AML-193 (cell line): ENCODE results near the gene KIRREL2.
"Not testable (repeated sequence)": the region's sequence is repeated elsewhere in the genome, so short reads cannot be mapped to it uniquely, and the experiment has no call there.

Source experiments
- DNase-seq, 2 experiments: peaks; one replicate each; lab custom pipeline; 2025; lab: John Stamatoyannopoulos, UW

The KIRREL2 gene

GRCh38 chr19:35870124-35870736 lies 13.5 kb downstream of the KIRREL2 start:
- not testable (repeated sequence) for DNase-seq

GRCh38 chr19:35870798-35871197 lies 14.1 kb downstream of the KIRREL2 start:
- DNase-seq, result no peak

- DNase-seq, result no peak
Measured at GRCh38 chr19:35871611-35872010, 14.9 kb downstream of the KIRREL2 start.

DNA sequence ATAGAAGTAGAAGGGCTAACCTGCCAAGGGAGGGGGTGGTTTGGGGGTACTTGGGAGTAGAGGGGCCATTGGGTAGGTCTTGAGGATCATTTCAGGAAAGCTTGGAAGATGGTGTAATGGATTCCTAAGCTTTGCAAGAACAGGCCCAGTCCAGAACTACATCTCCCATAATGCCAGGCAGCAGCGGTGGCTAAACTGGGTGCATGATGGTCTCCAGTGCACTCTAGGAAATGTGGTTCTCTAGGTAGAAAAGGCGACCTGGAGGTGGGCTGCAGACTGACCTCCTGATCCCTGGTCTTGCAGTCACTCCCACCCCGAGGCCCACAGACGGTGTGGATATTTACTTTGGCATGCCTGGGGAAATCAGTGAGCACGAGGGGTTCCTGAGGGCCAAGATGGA lies 15.5 kb downstream of the KIRREL2 start:
- no peak for DNase-seq

DNA sequence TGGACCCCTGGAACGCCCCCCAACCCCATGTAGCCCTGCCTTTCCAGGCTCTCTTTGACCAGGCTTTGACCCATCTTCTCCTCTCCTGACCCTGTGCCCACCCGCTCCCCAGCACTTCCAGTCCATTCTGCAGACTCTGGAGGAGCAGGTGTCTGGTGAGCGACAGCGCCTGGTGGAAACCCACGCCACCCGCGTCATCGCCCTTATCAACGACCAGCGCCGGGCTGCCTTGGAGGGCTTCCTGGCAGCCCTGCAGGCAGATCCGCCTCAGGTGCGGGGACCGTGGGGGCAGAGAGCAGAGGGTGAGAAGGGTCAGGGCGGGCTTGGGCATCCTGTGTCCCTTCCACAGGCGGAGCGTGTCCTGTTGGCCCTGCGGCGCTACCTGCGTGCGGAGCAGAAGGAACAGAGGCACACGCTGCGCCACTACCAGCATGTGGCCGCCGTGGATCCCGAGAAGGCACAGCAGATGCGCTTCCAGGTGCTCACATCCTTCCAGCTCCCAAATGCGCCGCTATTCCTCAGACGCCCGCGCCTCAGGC lies 17.8 kb downstream of the KIRREL2 start:
- no peak for DNase-seq

DNA sequence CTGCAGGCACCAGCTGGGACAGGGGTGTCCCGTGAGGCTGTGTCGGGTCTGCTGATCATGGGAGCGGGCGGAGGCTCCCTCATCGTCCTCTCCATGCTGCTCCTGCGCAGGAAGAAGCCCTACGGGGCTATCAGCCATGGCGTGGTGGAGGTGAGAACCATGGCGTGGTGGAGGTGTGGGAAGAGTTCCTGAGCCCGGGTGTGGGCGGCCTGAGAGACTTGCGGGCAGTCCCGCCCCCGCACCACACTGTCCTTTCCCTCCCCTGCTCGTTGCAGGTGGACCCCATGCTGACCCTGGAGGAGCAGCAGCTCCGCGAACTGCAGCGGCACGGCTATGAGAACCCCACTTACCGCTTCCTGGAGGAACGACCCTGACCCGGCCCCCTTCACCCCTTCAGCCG lies 22.4 kb downstream of the KIRREL2 start:
- no peak for DNase-seq

DNA sequence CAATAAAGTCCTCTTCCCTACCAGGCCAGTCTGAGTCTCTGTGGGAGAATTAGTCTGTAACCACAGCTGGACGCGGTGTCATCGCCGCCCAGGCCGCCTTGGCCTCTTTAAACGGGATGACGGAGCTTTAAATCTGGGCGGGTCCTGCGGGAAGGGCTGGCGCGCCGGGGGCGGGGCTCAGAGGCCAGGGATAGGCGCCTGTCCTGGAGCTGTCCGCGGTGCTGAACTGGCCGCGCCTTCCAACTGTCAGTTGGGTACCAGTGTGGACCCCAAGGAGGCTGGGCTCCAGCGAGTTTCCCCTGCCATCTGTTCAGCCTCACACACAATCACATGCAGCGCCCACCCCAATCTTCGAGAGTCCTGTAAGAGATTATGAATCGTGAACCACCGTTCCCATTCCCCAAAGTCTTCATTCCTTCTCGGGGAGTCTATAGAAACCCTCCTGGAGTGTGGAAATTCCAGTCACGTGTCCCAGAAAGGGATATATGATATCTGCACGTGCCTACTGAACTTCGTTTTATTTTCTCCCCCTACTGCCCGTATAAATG lies 23.1 kb downstream of the KIRREL2 start:
- peak; percentile 82 to 85 for DNase-seq

DNA sequence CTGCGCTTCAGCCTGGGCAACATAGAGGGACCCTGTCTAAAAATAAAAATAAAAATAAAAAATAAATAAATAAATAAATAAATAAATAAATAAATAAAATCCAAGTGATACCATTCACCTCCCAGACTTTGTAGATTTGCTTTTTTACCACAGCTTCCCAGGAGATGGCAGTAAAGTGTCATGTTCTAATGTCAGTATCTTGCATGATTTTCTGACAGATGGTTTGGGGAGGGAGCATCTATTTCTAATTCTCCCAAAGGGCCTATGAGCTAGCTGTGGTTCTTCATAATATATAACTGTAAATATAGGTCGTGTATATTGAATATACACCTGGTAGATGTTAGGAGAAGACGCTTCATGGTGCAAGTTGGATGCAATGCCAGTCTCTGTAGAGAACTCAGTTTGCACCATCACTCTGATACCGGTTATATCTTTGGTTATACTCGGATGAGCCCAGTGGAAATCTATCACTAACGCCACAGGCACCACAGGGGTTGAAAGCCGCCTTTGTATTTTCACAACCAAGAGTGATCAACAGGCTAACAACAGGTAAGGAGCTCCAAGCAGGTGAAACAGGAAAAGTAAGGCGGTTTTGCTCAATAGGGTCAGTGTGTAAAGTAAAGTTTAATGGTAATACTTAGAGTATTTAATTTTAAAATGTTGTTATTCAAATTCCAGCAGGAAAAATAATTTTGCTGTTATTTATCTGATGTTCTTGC lies 25.6 kb downstream of the KIRREL2 start:
- peak; percentile 66 to 73 for DNase-seq

DNA sequence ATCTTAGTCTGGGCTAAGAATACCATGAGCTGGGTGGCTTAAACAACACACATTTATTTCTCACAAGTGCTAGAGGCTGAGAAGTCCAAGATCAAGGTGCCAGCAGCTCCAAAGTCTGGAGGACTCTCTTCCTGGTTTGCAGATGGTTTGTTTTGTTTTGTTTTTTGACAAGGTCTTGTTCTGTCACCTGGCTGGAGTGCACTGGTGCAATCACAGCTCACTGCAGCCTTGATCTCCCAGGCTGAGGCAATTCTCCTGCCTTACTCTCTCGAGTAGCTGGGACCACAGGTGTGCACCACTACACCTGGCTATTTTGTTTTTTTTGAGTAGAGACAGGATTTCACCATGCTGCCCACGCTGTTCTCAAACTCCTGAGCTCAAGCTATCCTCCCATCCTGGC lies 27.2 kb downstream of the KIRREL2 start:
- no peak for DNase-seq

- DNase-seq, result no peak
Measured at GRCh38 chr19:35885225-35885738, 28.6 kb downstream of the KIRREL2 start.

- DNase-seq, result no peak
Measured at GRCh38 chr19:35885904-35886303, 29.2 kb downstream of the KIRREL2 start.

GRCh38 chr19:35887197-35887596 lies 30.5 kb downstream of the KIRREL2 start:
- no peak for DNase-seq

- DNase-seq, result no peak
Measured at GRCh38 chr19:35888398-35888797, 31.7 kb downstream of the KIRREL2 start.

GRCh38 chr19:35889370-35890112 lies 32.8 kb downstream of the KIRREL2 start:
- DNase-seq, result no peak

DNA sequence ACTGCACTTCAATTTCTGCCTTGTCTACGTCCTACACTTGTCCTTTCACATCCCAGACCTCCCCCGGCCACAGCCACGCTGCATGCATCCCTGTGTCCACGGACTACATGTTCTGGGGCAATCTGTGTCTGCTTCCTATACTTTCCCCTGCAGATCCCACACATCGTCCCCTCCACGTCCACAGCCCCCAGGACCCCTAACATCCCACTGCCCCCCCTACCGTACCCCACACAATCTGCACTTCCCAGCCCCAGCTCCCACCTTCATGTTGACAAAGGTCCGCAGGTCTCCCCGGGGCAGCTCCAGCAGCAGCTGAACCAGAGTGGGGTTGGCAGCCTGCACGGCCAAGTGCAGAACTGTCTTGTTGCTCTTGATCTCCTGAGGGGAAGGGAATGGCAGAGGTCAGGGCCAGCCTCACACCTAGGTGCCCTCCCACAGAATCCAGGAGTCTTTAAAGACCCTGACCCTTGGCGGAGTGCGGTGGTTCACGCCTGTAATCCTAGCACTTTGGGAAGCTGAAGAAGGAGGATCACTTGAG lies 33.5 kb downstream of the KIRREL2 start:
- no peak for DNase-seq

DNA sequence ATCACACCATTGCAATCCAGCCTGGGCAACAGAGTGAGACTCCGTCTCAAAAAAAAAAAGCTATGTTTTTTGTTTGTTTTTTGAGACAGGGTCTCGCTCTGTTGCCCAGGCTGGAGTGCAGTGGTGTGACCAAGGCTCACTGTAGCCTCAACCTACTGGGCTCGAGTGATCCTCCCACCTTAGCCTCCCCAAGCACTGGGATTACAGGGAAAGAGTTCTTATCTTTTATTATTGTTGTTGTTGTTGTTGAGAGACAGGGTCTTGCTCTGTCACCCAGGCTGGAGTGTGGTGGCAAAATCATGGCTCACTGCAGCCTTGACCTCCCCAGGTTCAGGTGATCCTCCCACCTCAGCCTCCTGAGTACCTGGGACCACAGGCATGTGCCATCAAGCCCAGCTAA lies 35.1 kb downstream of the KIRREL2 start:
- not testable (repeated sequence) for DNase-seq

DNA sequence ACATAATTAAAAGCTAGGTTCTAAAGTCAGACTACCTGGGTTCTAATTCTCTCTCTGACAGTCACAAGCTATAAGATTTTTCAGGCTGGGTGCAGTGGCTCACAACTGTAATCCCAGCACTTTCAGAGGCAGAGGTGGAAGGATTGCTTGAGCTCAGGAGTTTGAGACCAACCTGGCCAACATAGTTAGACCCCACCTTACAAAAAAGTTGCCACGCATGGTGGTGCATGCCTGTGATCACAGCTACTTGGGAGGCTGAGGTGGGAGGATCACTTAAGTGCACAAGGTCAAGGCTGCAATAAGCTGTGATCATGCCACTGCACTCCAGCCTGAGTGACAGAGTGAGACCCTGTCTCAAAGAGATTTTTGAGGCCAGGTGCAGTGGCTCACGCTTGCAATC lies 37.6 kb downstream of the KIRREL2 start:
- no peak for DNase-seq

DNA sequence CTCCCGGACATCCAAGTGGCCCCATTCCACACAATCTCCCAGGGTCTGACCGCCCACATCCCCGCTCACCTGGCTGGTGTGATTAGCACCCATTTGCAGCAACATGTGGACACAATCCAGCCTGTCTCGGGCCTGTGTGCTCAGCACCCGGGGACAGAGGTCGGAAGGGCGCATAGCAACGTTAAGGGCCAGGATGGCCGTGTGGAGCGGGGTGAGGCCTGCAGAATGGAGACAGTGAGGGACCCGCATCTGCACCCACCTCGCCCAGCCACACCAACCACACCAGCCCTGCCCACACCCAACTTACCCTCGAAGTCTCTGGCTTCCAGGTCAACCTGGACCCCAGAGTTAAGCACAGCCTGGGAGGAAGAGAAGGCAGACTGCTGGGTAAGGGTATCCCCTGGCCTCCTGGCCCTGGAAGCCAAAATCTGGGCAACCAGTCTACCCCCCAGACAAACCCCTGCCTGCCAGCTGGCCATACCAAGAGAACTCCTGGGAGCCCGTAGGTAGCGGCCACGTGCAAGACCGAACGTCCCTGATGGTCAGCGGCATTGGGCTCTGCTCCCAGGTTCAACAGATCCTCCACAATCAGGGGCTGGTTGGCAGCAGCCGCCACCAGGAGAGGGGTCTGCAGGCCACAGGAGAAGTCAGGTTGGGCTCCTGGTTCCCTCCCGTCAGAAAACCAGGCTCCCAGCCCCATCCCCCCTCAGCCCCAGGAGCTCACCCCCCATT lies 39.4 kb downstream of the KIRREL2 start:
- no peak for DNase-seq

- DNase-seq, result no peak
Measured at GRCh38 chr19:35896643-35897040, 39.9 kb downstream of the KIRREL2 start.

DNA sequence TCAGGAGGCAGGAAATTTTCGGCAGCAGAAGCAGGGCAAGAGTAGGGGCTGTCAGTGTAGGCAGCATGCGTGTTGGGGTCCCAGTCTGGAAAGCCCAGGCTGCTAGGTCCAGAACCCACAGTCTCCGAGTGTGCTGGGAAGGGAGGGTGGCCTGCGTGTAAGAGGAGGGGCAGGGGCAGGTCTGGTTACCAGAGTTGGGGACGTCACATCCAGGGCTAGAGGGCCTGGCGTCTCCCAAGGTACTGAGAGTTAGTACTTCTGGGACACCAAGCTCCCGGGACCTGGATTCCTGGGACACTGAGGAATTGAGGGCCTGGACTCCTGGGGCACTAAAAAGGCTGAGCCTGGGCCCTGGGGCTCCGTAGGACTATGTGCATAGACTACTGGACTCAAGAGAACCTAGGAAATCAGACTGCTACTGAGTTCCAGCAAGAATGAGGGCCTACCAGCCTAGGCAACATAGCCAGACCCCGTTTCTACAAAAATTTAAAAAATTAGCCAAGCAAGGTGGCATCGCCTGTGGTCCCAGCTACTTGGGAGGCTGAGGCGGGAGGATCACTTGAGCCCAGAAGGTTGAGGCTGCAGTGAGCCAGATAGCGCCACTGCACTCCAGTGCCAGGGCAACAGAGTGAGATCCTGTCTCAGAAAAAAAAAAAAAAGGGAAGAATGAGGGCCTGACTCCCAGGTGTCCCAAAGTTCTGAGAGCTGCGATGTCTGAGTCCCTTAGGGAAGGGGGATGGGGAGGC lies 41.2 kb downstream of the KIRREL2 start:
- DNase-seq, result no peak

- DNase-seq, result no peak
Measured at GRCh38 chr19:35898499-35898809, 41.7 kb downstream of the KIRREL2 start.
